HepG2 (cell line): ENCODE measurements around the gene SEBOX. TPM values are rescaled to one million over a fixed set of nuclear protein-coding genes. Genes with fewer than 3 reads are reported as not detected.

Source experiments
- AKAP8 ChIP-seq: sonication (generic); formaldehyde crosslinking; IDR thresholded peaks from 2 replicates; pipeline ENCODE4 v1.5.1; 2020; ENCODE audit warnings: mild to moderate bottlenecking, missing genetic modification reagents
- CERS6 ChIP-seq: sonication (generic); formaldehyde crosslinking; IDR thresholded peaks from 2 replicates; pipeline ENCODE4 v1.5.0; 2020; ENCODE audit warnings: missing genetic modification reagents
- CREB1 ChIP-seq, 2 experiments: fragments of 450-650 bp in 1 of 2; IDR thresholded peaks; 2 replicates each; pipeline ENCODE4 v1.6.1; 2016 to 2017; ENCODE audit warnings: control low read depth in 1 of 2, mild to moderate bottlenecking in 1 of 2, missing compliant biosample characterization in 1 of 2, missing genetic modification characterization in 1 of 2
- FOXK2 ChIP-seq: fragments of 450-650 bp; IDR thresholded peaks from 2 replicates; pipeline ENCODE4 v1.6.1; 2016
- GLI4 ChIP-seq: sonication (generic); formaldehyde crosslinking; IDR thresholded peaks from 2 replicates; pipeline ENCODE4 v1.5.1; 2020; ENCODE audit warnings: missing genetic modification reagents, mild to moderate bottlenecking, moderate library complexity, borderline replicate concordance
- HHEX ChIP-seq: IDR thresholded peaks from 2 replicates; pipeline ENCODE4 v1.6.1; 2016; ENCODE audit warnings: control low read depth
- HNRNPH1 ChIP-seq: fragments of 200-400 bp; formaldehyde crosslinking; optimal IDR thresholded peaks from 2 replicates; pipeline ENCODE3; 2017; ENCODE audit warnings: mild to moderate bottlenecking, low read depth, low read length
- HOXA7 ChIP-seq: sonication (generic); formaldehyde crosslinking; IDR thresholded peaks from 2 replicates; pipeline ENCODE4 v1.8.1; 2022; ENCODE audit warnings: mild to moderate bottlenecking, missing genetic modification reagents, moderate library complexity
- KLF13 ChIP-seq: sonication (generic); formaldehyde crosslinking; IDR thresholded peaks from 2 replicates; pipeline ENCODE4 v1.4.0; 2020; ENCODE audit warnings: mild to moderate bottlenecking, missing genetic modification reagents
- MTA3 ChIP-seq: sonication (generic); formaldehyde crosslinking; IDR thresholded peaks from 2 replicates; pipeline ENCODE4 v1.4.0; 2020; ENCODE audit warnings: missing genetic modification reagents
- MTF1 ChIP-seq: sonication (generic); formaldehyde crosslinking; IDR thresholded peaks from 2 replicates; pipeline ENCODE4 v1.5.0; 2020; ENCODE audit warnings: missing genetic modification reagents
- POLR2AphosphoS5 ChIP-seq: IDR thresholded peaks from 2 replicates; pipeline ENCODE4 v1.6.1; 2012; ENCODE audit warnings: low read depth, low read length
- RAD21 ChIP-seq: fragments of 450-650 bp; formaldehyde crosslinking; IDR thresholded peaks from 2 replicates; pipeline ENCODE4 v1.5.0; 2020; ENCODE audit warnings: mild to moderate bottlenecking
- RAD51 ChIP-seq: fragments of 450-650 bp; IDR thresholded peaks from 2 replicates; pipeline ENCODE4 v1.6.1; 2016; ENCODE audit warnings: borderline replicate concordance
- SMAD3 ChIP-seq: sonication (generic); formaldehyde crosslinking; IDR thresholded peaks from 2 replicates; pipeline ENCODE4 v1.4.0; 2020; ENCODE audit warnings: missing genetic modification reagents
- TBX2 ChIP-seq: sonication (generic); formaldehyde crosslinking; IDR thresholded peaks from 2 replicates; pipeline ENCODE4 v1.5.0; 2020; ENCODE audit warnings: missing genetic modification reagents, mild to moderate bottlenecking, borderline replicate concordance
- TP53 ChIP-seq: sonication (generic); formaldehyde crosslinking; conservative IDR thresholded peaks from 2 replicates; pipeline ENCODE4 v1.4.0; 2020; ENCODE audit warnings: missing genetic modification reagents
- ZBTB1 ChIP-seq: sonication (generic); formaldehyde crosslinking; IDR thresholded peaks from 2 replicates; pipeline ENCODE4 v1.4.0; 2020; ENCODE audit warnings: missing genetic modification reagents, borderline replicate concordance
- ZBTB8A ChIP-seq: sonication (generic); formaldehyde crosslinking; IDR thresholded peaks from 2 replicates; pipeline ENCODE4 v1.4.0; 2020; ENCODE audit warnings: mild to moderate bottlenecking, low read depth, missing genetic modification reagents, borderline replicate concordance
- ZFP36 ChIP-seq: fragments of 150-350 bp; IDR thresholded peaks from 2 replicates; pipeline ENCODE4 v1.6.1; 2018; ENCODE audit warnings: borderline replicate concordance, low read length, low read depth; ENCODE audit not compliant: partially characterized antibody
- ZFP36L1 ChIP-seq: sonication (generic); formaldehyde crosslinking; IDR thresholded peaks from 2 replicates; pipeline ENCODE4 v1.8.0; 2022; ENCODE audit warnings: mild to moderate bottlenecking, missing genetic modification reagents, moderate library complexity
- ZNF138 ChIP-seq: sonication (generic); formaldehyde crosslinking; IDR thresholded peaks from 2 replicates; pipeline ENCODE4 v1.5.0; 2020; ENCODE audit warnings: mild to moderate bottlenecking, low read depth, missing genetic modification reagents
- ZNF333 ChIP-seq: sonication (generic); formaldehyde crosslinking; IDR thresholded peaks from 2 replicates; pipeline ENCODE4 v1.4.0; 2020; ENCODE audit warnings: mild to moderate bottlenecking, missing genetic modification reagents, borderline replicate concordance
- ZNF468 ChIP-seq: sonication (generic); formaldehyde crosslinking; IDR thresholded peaks from 2 replicates; pipeline ENCODE4 v1.8.0; 2022; ENCODE audit warnings: mild to moderate bottlenecking, moderate library complexity, missing genetic modification reagents
- polyA plus RNA-seq, 8 experiments: library from polyadenylated mRNA; depleted of rRNA in 3 of 8; stranded (reverse) in 7 of 8; unstranded in 1 of 8; fragments of >200 nt; fragmentation: Illumina TruSeq in 4 of 8; extraction: Trizol in 4 of 8; gene quantifications; 2 replicates each; pipeline versions ENCODE4 v1.2.1 to v1.2.3, GENCODE V29; 2011 to 2016; ENCODE audit warnings: low read depth in 4 of 8, missing spikeins in 1 of 8, mixed read lengths in 1 of 8; ENCODE audit not compliant: insufficient read depth in 1 of 8
- total RNA-seq, 5 experiments: library from RNA; depleted of rRNA; stranded (reverse); fragments of >200 nt; fragmentation: Illumina TruSeq; extraction: Trizol; gene quantifications; 2 replicates each; pipeline ENCODE4 v1.2.3, GENCODE V29; 2016; ENCODE audit warnings: low read depth in 1 of 5
- TF ChIP-seq, protein P1 (sequence below): IDR thresholded peaks from 2 replicates; pipeline ENCODE4 v1.6.1; 2016; ENCODE audit warnings: missing biosample characterization, missing genetic modification reagents, low read depth
- TF ChIP-seq, protein P2 (sequence below): IDR thresholded peaks from 2 replicates; pipeline ENCODE4 v1.6.1; 2016; ENCODE audit warnings: missing compliant biosample characterization, missing genetic modification reagents, borderline replicate concordance
- TF ChIP-seq, protein P3 (sequence below): sonication (generic); formaldehyde crosslinking; IDR thresholded peaks from 2 replicates; pipeline ENCODE4 v1.8.0; 2022; ENCODE audit warnings: mild to moderate bottlenecking, missing genetic modification reagents

The SEBOX gene
- total and polyA plus RNA-seq, 2 of the 13 experiments (the other 11 are each of a cell fraction or from before 2014, with no cell fraction given) = not detected

DNA sequence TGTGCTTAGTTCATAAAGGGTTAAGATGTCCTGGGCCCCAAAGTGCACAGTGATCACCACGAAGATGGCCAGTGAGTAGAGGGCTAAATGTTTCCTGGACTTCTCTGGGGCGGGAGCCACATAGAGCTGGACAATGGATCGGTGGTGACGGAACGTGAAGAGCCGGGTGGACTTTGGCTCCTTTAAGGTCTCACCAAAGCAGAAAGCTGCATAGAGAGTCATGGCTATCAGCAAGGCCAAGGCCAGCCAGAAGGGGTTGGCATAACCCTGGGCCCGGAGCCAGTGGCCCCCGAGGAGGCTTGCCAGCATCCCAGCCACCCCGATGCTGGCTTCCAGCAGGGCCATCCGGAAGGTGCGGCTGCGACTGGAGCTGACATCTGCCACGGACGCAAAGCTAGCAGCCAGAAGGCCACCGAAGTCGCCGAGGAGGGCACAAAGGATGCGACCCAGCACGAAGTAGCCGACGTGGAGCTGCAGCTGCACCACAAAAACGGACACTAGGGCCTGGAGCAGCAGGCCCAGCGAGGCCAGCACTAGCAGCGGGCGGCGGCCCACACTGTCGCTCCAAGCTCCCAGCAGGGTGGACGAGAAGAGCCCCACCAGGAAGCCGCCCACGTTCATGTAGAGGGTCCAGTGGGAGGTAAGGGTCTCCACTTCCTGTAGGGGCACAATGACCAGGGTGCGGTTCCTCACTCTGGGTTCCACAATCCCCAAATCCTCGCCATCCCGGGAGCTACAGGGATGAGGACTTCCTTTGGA, 40.0 kb upstream of the SEBOX start (continued):
- TF ChIP-seq HOXA7 (CRISPR knock-in tag) = no peak
- no peak for TF ChIP-seq POLR2AphosphoS5
- TF ChIP-seq MTA3 (CRISPR knock-in tag) = no peak
- TF ChIP-seq TP53 (CRISPR knock-in tag) = no peak; the same call in 1 of the 2 replicates
- TF ChIP-seq ZNF468 = no peak
- TF ChIP-seq GLI4 = no peak
- TF ChIP-seq ZBTB8A (CRISPR knock-in tag) = no peak
- no peak for TF ChIP-seq ZNF333 (CRISPR knock-in tag)
- TF ChIP-seq CREB1 (IDR thresholded peaks at IDR 0.05) = no peak
- no peak for TF ChIP-seq CREB1 (CRISPR knock-in tag; IDR thresholded peaks at IDR 0.05)
- no peak for TF ChIP-seq HNRNPH1
- no peak for TF ChIP-seq ZFP36L1 (CRISPR knock-in tag)
- TF ChIP-seq, protein P1, sequence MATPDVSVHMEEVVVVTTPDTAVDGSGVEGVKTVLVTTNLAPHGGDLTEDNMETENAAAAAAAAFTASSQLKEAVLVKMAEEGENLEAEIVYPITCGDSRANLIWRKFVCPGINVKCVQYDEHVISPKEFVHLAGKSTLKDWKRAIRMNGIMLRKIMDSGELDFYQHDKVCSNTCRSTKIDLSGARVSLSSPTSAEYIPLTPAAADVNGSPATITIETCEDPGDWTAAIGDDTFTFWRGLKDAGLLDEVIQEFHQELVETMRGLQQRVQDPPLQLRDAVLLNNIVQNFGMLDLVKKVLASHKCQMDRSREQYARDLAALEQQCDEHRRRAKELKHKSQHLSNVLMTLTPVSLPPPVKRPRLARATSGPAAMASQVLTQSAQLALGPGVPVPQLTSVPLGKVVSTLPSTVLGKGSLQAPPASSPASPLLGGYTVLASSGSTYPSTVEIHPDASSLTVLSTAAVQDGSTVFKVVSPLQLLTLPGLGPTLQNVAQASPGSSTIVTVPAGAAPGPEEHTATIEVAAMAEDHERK (CRISPR knock-in tag) = no peak
- TF ChIP-seq SMAD3 (CRISPR knock-in tag) = peak; percentile 68; the same call in 1 of the 2 replicates
- no peak for TF ChIP-seq CERS6 (CRISPR knock-in tag)
- 0 out of 2 replicates have a peak, but pooled peaks have one; percentile 36 for TF ChIP-seq HHEX (CRISPR knock-in tag)
- TF ChIP-seq, protein P2, sequence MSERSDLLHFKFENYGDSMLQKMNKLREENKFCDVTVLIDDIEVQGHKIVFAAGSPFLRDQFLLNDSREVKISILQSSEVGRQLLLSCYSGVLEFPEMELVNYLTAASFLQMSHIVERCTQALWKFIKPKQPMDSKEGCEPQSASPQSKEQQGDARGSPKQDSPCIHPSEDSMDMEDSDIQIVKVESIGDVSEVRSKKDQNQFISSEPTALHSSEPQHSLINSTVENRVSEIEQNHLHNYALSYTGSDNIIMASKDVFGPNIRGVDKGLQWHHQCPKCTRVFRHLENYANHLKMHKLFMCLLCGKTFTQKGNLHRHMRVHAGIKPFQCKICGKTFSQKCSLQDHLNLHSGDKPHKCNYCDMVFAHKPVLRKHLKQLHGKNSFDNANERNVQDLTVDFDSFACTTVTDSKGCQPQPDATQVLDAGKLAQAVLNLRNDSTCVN (CRISPR knock-in tag) = no peak
- TF ChIP-seq RAD21 (CRISPR knock-in tag) = no peak
- TF ChIP-seq ZNF138 = no peak
- no peak for TF ChIP-seq ZFP36
- peak; percentile 79 for TF ChIP-seq TBX2 (CRISPR knock-in tag)
- TF ChIP-seq MTF1 (CRISPR knock-in tag) = no peak
- TF ChIP-seq KLF13 = no peak
- TF ChIP-seq RAD51 = no peak
- TF ChIP-seq, protein P3, sequence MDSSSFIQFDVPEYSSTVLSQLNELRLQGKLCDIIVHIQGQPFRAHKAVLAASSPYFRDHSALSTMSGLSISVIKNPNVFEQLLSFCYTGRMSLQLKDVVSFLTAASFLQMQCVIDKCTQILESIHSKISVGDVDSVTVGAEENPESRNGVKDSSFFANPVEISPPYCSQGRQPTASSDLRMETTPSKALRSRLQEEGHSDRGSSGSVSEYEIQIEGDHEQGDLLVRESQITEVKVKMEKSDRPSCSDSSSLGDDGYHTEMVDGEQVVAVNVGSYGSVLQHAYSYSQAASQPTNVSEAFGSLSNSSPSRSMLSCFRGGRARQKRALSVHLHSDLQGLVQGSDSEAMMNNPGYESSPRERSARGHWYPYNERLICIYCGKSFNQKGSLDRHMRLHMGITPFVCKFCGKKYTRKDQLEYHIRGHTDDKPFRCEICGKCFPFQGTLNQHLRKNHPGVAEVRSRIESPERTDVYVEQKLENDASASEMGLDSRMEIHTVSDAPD (CRISPR knock-in tag) = 0 out of 2 replicates have a peak, but pooled peaks have one; percentile 26
- no peak for TF ChIP-seq AKAP8 (CRISPR knock-in tag)
- no peak for TF ChIP-seq FOXK2
- TF ChIP-seq ZBTB1 (CRISPR knock-in tag) = no peak
